Loucy (cell line): ENCODE results near the gene ADAMTS20.

Source experiments
- H2AFZ ChIP-seq: fragments of 200-600 bp; sonication (generic); 2 replicates; pipeline ENCODE4 v1.6.0; 2016; ENCODE audit warnings: antibody characterized with exemption, mild to moderate bottlenecking, low read length, moderate library complexity
- H3F3A ChIP-seq: fragments of 200-600 bp; 2 replicates; pipeline ENCODE4 v1.6.0; 2016; ENCODE audit warnings: antibody characterized with exemption, low read depth, mild to moderate bottlenecking
- H3K27me3 ChIP-seq: fragments of 200-600 bp; sonication (generic); 2 replicates; pipeline ENCODE4 v1.6.1; 2014; ENCODE audit warnings: low read length, mild to moderate bottlenecking; ENCODE audit not compliant: insufficient read depth, poor library complexity, severe bottlenecking
- H3K36me3 ChIP-seq: fragments of 200-600 bp; sonication (generic); 2 replicates; pipeline ENCODE4 v1.6.1; 2016; ENCODE audit warnings: low read length; ENCODE audit not compliant: insufficient read depth
- H3K4me1 ChIP-seq: fragments of 200-600 bp; sonication (generic); 2 replicates; pipeline ENCODE4 v1.5.1; 2014; ENCODE audit warnings: low read length, mild to moderate bottlenecking; ENCODE audit not compliant: insufficient read depth, poor library complexity, severe bottlenecking
- H3K4me2 ChIP-seq: fragments of 200-600 bp; sonication (generic); 2 replicates; pipeline ENCODE4 v1.6.0; 2014; ENCODE audit warnings: antibody characterized with exemption, low read length, low read depth, mild to moderate bottlenecking; ENCODE audit not compliant: poor library complexity, severe bottlenecking
- H3K4me3 ChIP-seq: fragments of 200-600 bp; sonication (generic); 2 replicates; pipeline ENCODE4 v1.5.1; 2014; ENCODE audit warnings: low read length, mild to moderate bottlenecking, mixed read lengths; ENCODE audit not compliant: poor library complexity, severe bottlenecking
- H3K79me2 ChIP-seq: fragments of 200-600 bp; sonication (generic); 2 replicates; pipeline ENCODE4 v1.6.1; 2014; ENCODE audit warnings: low read length; ENCODE audit not compliant: insufficient read depth
- H3K9ac ChIP-seq: fragments of 200-600 bp; sonication (generic); 2 replicates; pipeline ENCODE4 v1.6.0; 2014; ENCODE audit warnings: mild to moderate bottlenecking, low read depth, low read length, moderate library complexity; ENCODE audit not compliant: poor library complexity, severe bottlenecking
- H3K9me2 ChIP-seq: fragments of 200-600 bp; sonication (generic); replicated peaks from 2 replicates; pipeline ENCODE4 v1.6.1; 2016; ENCODE audit warnings: low read depth, low read length, mixed read lengths
- H3K9me3 ChIP-seq: fragments of 200-600 bp; sonication (generic); 2 replicates; pipeline ENCODE4 v1.6.1; 2014; ENCODE audit warnings: mild to moderate bottlenecking, antibody characterized with exemption, low read length, low read depth; ENCODE audit not compliant: insufficient read depth
- H4K20me1 ChIP-seq: fragments of 200-600 bp; sonication (generic); 2 replicates; pipeline ENCODE4 v1.6.0; 2014; ENCODE audit warnings: antibody characterized with exemption, low read length, mild to moderate bottlenecking; ENCODE audit not compliant: insufficient read depth, poor library complexity, severe bottlenecking
- EZH2phosphoT487 ChIP-seq: fragments of 200-600 bp; IDR thresholded peaks from 2 replicates; pipeline ENCODE4 v1.6.1; 2018; ENCODE audit warnings: antibody characterized with exemption, mild to moderate bottlenecking, moderate library complexity, borderline replicate concordance
- TF ChIP-seq, protein P1 (sequence below): fragments of 200-600 bp; sonication (generic); conservative IDR thresholded peaks from 2 replicates; pipeline ENCODE4 v1.5.1; 2014; ENCODE audit warnings: mild to moderate bottlenecking, antibody characterized with exemption, low read length

Gene ADAMTS20

DNA sequence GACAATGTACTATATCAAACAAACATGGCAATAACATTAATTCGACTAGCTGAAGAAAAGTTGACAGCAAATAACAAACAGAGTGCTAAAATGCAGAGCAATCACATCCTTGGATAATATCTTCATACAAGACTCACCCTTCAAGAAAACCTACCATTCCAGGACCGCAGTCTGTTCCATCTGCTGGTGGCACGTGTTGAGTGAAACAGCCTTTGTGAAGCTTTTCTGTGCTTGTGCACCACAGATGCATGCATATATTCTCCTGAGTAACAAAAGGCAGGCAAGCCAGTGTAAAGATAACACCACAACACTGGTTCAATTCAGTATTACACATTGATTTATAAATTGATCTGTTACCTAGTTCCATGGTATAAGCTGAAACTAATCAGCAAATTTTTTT lies 89.3 kb downstream of the ADAMTS20 start:
- Histone ChIP-seq H3F3A (no peaks in the 10 kb centered on the region), H2AFZ (no peak overlapping the region)
- TF ChIP-seq EZH2phosphoT487, result no peak
- TF ChIP-seq, protein P1, sequence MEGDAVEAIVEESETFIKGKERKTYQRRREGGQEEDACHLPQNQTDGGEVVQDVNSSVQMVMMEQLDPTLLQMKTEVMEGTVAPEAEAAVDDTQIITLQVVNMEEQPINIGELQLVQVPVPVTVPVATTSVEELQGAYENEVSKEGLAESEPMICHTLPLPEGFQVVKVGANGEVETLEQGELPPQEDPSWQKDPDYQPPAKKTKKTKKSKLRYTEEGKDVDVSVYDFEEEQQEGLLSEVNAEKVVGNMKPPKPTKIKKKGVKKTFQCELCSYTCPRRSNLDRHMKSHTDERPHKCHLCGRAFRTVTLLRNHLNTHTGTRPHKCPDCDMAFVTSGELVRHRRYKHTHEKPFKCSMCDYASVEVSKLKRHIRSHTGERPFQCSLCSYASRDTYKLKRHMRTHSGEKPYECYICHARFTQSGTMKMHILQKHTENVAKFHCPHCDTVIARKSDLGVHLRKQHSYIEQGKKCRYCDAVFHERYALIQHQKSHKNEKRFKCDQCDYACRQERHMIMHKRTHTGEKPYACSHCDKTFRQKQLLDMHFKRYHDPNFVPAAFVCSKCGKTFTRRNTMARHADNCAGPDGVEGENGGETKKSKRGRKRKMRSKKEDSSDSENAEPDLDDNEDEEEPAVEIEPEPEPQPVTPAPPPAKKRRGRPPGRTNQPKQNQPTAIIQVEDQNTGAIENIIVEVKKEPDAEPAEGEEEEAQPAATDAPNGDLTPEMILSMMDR, result no peak

DNA sequence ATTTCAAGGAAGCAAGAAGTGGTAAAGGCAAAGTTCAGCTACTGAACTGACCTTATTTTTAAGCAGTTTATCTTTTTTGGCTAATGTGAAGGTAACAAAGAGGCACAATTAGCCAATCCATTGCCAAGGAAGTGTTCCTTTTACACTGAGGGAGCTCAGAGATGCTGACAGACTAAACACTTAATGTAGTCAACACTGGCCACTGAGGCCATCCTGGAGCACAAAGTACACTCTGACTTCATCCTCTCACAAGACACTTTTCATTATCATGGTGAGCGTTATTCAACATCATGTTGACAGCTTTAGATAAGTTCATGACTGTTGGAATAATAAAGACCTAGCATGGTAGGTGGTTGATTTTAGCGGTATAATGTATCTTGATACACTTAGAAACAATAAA lies 89.9 kb downstream of the ADAMTS20 start:
- Histone ChIP-seq H3K36me3 (no peaks in the 10 kb centered on the region), H3F3A (no peaks in the 10 kb centered on the region), H2AFZ (no peak overlapping the region), H3K4me1 (no peaks in the 10 kb centered on the region), H3K9me2 (no peaks in the 10 kb centered on the region), H4K20me1 (no peaks in the 10 kb centered on the region), H3K4me3 (no peak overlapping the region), H3K79me2 (no peaks in the 10 kb centered on the region), H3K4me2 (no peak overlapping the region), H3K27me3 (no peaks in the 10 kb centered on the region), H3K9ac (no peak overlapping the region), H3K9me3 (no peaks in the 10 kb centered on the region)
- no peak for TF ChIP-seq EZH2phosphoT487
- TF ChIP-seq, protein P1, result no peak

More for the DNA sequence above, 89.3 kb downstream of the ADAMTS20 start:
- Histone ChIP-seq H3K79me2 (no peaks in the 10 kb centered on the region), H4K20me1 (no peaks in the 10 kb centered on the region), H3K9ac (no peak overlapping the region), H3K27me3 (no peaks in the 10 kb centered on the region), H3K4me1 (no peaks in the 10 kb centered on the region), H3K9me2 (no peaks in the 10 kb centered on the region), H3K4me2 (no peak overlapping the region), H3K36me3 (no peaks in the 10 kb centered on the region), H3K9me3 (no peaks in the 10 kb centered on the region), H3K4me3 (no peak overlapping the region)

DNA sequence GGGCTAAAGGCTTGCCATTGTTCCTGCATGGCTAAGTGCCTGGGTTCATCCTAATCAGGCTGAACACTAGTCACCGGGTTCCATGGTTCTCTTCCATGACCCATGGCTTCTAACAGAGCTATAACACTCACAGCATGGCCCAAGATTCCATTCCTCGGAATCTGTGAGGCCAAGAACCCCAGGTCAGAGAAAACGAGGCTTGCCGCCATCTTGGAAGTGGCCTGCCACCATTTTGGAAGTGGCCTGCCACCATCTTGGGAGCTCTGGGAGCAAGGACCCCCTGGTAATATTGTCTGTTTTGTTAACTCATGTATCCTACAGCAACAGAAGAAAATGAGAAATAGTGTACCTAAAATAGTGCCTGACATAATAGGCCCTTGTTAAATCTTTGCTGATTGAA lies 92.7 kb downstream of the ADAMTS20 start:
- no peak overlapping the region for H3K4me3 ChIP-seq
- H3K9ac ChIP-seq, result no peak overlapping the region
- H3K9me2 ChIP-seq, result no peaks in the 10 kb centered on the region
- no peak overlapping the region for H2AFZ ChIP-seq
- H3F3A ChIP-seq, result no peaks in the 10 kb centered on the region
- no peaks in the 10 kb centered on the region for H3K27me3 ChIP-seq
- no peaks in the 10 kb centered on the region for H4K20me1 ChIP-seq
- no peaks in the 10 kb centered on the region for H3K36me3 ChIP-seq
- TF ChIP-seq EZH2phosphoT487, result no peak
- TF ChIP-seq, protein P1, result no peak
- H3K4me1 ChIP-seq, result no peaks in the 10 kb centered on the region
- H3K9me3 ChIP-seq, result no peaks in the 10 kb centered on the region
- H3K4me2 ChIP-seq, result no peak overlapping the region
- H3K79me2 ChIP-seq, result no peaks in the 10 kb centered on the region
